HG02610 (cell line): Measurements from ENCODE around the gene LCOR.
"Not testable (repeated sequence)": the region's sequence is repeated elsewhere in the genome, so short reads cannot be mapped to it uniquely, and the experiment has no call there.

Source experiments
- ATAC-seq: cut with Tn5 transposase; IDR thresholded peaks from one replicate; pipeline ENCODE4 v1.9.1; 2021; ENCODE audit warnings: mild to moderate bottlenecking, moderate library complexity; ENCODE audit not compliant: unreplicated experiment

LCOR gene

GRCh38 chr10:96831867-96832720 is at the start of gene LCOR:
Gene LCOR, plus strand, starts transcription at chr10:96832298. Its CDS starts 116,760 bp downstream, at chr10:96949058.
- ATAC-seq: peak; percentile 64

GRCh38 chr10:96784253-96784652 is 47.8 kb upstream of the LCOR start:
- no peak for ATAC-seq

GRCh38 chr10:96789571-96790108 is 42.5 kb upstream of the LCOR start:
- peak; percentile 96 for ATAC-seq

GRCh38 chr10:96791902-96792301 is 40.2 kb upstream of the LCOR start:
- ATAC-seq: no peak

GRCh38 chr10:96794836-96795733 is 37.0 kb upstream of the LCOR start:
- ATAC-seq: no peak

- no peak for ATAC-seq
Measured at GRCh38 chr10:96797485-96797884, 34.6 kb upstream of the LCOR start.

- ATAC-seq: no peak
Measured at GRCh38 chr10:96803288-96803664, 28.8 kb upstream of the LCOR start.

- no peak for ATAC-seq
Measured at GRCh38 chr10:96814264-96814663, 17.8 kb upstream of the LCOR start.

GRCh38 chr10:96818971-96819370 is 13.1 kb upstream of the LCOR start:
- not testable (repeated sequence) for ATAC-seq

GRCh38 chr10:96820765-96821164 is 11.3 kb upstream of the LCOR start:
- ATAC-seq: no peak

GRCh38 chr10:96826438-96826837 is 5.7 kb upstream of the LCOR start:
- ATAC-seq: no peak

GRCh38 chr10:96828609-96829008 is 3.5 kb upstream of the LCOR start:
- no peak for ATAC-seq

- no peak for ATAC-seq
Measured at GRCh38 chr10:96829029-96829773, 2.9 kb upstream of the LCOR start.

GRCh38 chr10:96830511-96831199 is 1.4 kb upstream of the LCOR start:
- no peak for ATAC-seq

- no peak for ATAC-seq
Measured at GRCh38 chr10:96831200-96831866, 765 bp upstream of the LCOR start.

GRCh38 chr10:96832721-96833219 is 672 bp downstream of the LCOR start:
- ATAC-seq: peak; percentile 56

- ATAC-seq: peak; percentile 3
Measured at GRCh38 chr10:96833220-96834001, 1.3 kb downstream of the LCOR start.

GRCh38 chr10:96834120-96834519 is 2.0 kb downstream of the LCOR start:
- ATAC-seq: no peak

- ATAC-seq: no peak
Measured at GRCh38 chr10:96835899-96836298, 3.8 kb downstream of the LCOR start.
